GM18861 (cell line): ENCODE data around the gene SKAP1.
"Not testable (repeated sequence)": the region's sequence is repeated elsewhere in the genome, so short reads cannot be mapped to it uniquely, and the experiment has no call there.

Experiments
- ATAC-seq: cut with Tn5 transposase; IDR thresholded peaks from one replicate; pipeline ENCODE4 v1.9.1; 2021; ENCODE audit not compliant: unreplicated experiment

SKAP1 gene

GRCh38 chr17:48293319-48294019, 136.5 kb downstream of the SKAP1 start:
- no peak for ATAC-seq

- no peak for ATAC-seq
These were observed 139.6 kb downstream of the SKAP1 start for GRCh38 chr17:48290378-48290777.

DNA sequence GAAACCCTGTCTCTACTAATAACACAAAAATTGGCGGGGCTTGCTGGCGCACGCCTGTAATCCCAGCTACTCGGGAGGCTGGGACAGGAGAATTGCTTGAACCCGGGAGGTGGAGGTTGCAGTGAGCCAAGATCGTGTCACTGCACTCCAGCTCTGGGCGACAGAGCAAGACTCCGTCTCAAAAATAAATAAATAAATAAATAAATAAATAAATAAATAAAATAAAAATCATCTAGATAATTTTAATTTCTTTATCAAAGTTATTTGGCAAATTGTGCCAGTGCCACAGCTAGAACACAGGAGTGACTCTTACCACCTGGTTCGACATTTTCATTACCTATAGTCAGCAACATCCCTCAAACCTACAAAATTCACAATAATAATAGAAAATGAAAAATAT, 143.1 kb downstream of the SKAP1 start:
- ATAC-seq = not testable (repeated sequence)

- no peak for ATAC-seq
These were observed 144.4 kb downstream of the SKAP1 start for GRCh38 chr17:48285614-48286013.

- no peak for ATAC-seq
These were observed 146.1 kb downstream of the SKAP1 start for GRCh38 chr17:48283907-48284306.

DNA sequence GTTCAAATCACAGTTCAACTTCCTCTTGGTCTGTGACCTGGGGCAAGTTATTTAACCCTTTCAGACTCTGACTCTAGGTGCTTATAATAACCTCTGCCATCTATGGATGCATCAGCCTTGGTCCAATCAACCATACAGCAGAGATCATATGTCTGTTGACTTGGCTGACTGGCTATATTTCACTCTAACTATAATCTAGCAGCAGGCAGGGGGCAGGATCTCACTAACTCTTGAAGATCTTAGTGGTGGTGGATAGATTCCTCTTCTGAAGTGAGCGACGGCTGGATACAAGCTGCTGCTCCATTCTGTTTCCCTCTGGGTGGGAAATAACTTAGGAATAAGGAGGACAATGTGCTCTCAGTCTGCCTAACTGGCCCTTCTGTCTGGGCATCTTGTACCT, 146.6 kb downstream of the SKAP1 start:
- no peak for ATAC-seq

GRCh38 chr17:48282303-48282702, 147.7 kb downstream of the SKAP1 start:
- ATAC-seq = no peak

- ATAC-seq = no peak
These were observed 151.1 kb downstream of the SKAP1 start for GRCh38 chr17:48278760-48279491.

- no peak for ATAC-seq
These were observed 153.2 kb downstream of the SKAP1 start for GRCh38 chr17:48276776-48277175.

GRCh38 chr17:48270899-48271298, 159.1 kb downstream of the SKAP1 start:
- ATAC-seq = no peak

GRCh38 chr17:48269209-48269608, 160.8 kb downstream of the SKAP1 start:
- ATAC-seq = no peak

- no peak for ATAC-seq
These were observed 166.3 kb downstream of the SKAP1 start for GRCh38 chr17:48263731-48264035.

DNA sequence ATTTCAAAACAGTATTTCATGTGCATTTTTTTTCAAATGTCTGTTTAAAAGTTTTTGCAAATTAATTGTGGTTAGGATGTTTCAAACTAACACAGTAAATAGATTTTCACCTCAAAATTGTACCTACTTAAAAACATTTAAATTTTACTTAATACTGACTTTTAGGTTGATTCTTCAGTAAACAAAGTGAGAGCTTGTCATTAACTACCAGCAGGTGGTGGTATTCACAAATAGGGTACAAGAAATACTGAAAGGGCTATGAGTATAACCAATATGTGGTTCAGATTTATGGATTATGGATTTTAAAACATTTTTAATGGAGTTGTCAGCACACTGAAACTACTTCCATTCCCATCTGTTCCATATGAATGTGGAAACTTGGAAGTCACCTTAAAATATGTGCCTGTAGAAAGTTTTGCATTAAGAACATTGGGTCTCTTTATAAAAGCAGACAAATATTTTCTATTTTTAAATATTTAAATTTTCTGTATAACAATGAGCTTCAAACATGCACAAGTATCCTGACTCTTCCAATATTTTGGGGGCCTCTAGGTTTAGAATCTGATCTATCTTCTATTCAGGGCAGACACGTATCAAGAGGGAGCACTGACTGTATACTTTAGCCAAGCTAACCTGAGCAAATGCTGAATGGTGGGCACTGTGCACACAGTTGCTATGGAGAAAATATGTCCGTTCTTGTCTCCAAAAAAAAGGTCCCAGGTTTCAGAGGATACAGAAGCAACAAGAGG, 166.9 kb downstream of the SKAP1 start:
- ATAC-seq = no peak

- ATAC-seq = no peak
These were observed 168.6 kb downstream of the SKAP1 start for GRCh38 chr17:48261297-48261880.

GRCh38 chr17:48259694-48260291, 170.2 kb downstream of the SKAP1 start:
- no peak for ATAC-seq

GRCh38 chr17:48258331-48258730, 171.7 kb downstream of the SKAP1 start:
- ATAC-seq = no peak

- ATAC-seq = no peak
These were observed 174.3 kb downstream of the SKAP1 start for GRCh38 chr17:48255759-48256158.

GRCh38 chr17:48254896-48255295, 175.1 kb downstream of the SKAP1 start:
- no peak for ATAC-seq

- ATAC-seq = no peak
These were observed 176.0 kb downstream of the SKAP1 start for GRCh38 chr17:48253975-48254374.

DNA sequence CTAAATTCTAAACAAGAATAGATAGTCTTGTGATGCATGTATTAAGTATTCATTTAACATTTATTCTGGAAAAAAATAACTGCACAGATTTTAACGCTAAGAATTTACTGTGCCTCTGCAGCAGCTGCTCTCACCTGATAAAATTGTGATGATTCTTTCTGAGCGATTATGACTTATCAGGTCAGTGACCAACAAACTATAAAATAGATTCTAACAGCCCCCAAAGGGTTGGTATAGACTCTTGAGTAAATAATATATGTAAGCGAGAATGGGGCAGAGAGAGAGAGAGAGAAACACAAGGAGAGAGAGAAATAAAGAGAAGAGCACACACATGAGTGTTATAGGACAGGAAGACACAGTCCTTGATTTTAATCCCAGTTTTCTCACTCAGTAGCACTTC, 178.1 kb downstream of the SKAP1 start:
- no peak for ATAC-seq

GRCh38 chr17:48250949-48251348, 179.1 kb downstream of the SKAP1 start:
- ATAC-seq = no peak
